HCT116 (cell line): ENCODE measurements around the gene MTHFD2L.

Experiments used
- CEBPB ChIP-seq: IDR thresholded peaks from 2 replicates; pipeline ENCODE4 v1.6.1; 2012; ENCODE audit warnings: low read depth
- CTCF ChIP-seq, 3 experiments: fragments of 200-600 bp in 1 of 3; sonication (generic) in 1 of 3; IDR thresholded peaks in 2 of 3; conservative IDR thresholded peaks in 1 of 3; 2 replicates each; pipeline ENCODE4 v1.5.1; 2012 to 2017; ENCODE audit warnings: low read depth in 2 of 3, low read length in 2 of 3, antibody characterized with exemption in 1 of 3, borderline replicate concordance in 1 of 3, control low read depth in 1 of 3, mild to moderate bottlenecking in 1 of 3, mixed read lengths in 1 of 3, mixed run types in 1 of 3, moderate library complexity in 1 of 3; ENCODE audit not compliant: insufficient read depth in 1 of 3
- EZH2phosphoT487 ChIP-seq: fragments of 200-600 bp; IDR thresholded peaks from 2 replicates; pipeline ENCODE4 v1.6.1; 2018; ENCODE audit warnings: antibody characterized with exemption, borderline replicate concordance
- JUND ChIP-seq: IDR thresholded peaks from 2 replicates; pipeline ENCODE4 v1.6.1; 2012
- POLR2A ChIP-seq: IDR thresholded peaks from 2 replicates; pipeline ENCODE4 v1.7.0; 2011; ENCODE audit warnings: borderline replicate concordance; ENCODE audit not compliant: insufficient read depth, insufficient read length; ENCODE audit errors: extremely low read depth
- POLR2AphosphoS5 ChIP-seq: IDR thresholded peaks from 2 replicates; pipeline ENCODE4 v1.6.1; 2011; ENCODE audit warnings: mild to moderate bottlenecking, low read depth, low read length, moderate library complexity
- REST ChIP-seq: IDR thresholded peaks from 2 replicates; pipeline ENCODE4 v1.6.1; 2012; ENCODE audit warnings: low read depth
- ZBTB33 ChIP-seq: IDR thresholded peaks from 2 replicates; pipeline ENCODE4 v1.6.1; 2011; ENCODE audit warnings: mild to moderate bottlenecking, low read length, moderate library complexity; ENCODE audit not compliant: insufficient replicate concordance; ENCODE audit errors: extremely low read depth

DNA sequence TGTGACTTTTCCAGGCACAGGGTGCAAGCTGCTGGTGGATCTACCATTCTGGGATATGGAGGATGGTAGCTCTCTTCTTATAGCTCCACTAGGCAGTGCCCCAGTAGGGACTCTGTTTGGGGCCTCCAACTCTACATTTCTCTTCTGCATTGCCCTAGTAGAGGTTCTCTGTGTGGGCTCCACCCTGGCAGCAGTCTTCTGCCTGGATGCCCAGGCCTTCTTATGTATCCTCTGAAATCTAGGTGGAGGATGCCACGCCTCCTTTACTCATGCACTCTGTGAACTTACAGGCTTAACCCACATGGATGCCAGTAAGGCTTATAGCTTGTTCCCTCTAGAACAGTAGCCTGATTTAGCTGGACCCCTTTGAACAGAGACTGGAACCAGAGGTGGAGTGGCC lies 186.1 kb downstream of the MTHFD2L start:
- TF ChIP-seq REST: no peak
- no peak for TF ChIP-seq JUND
- TF ChIP-seq POLR2AphosphoS5: no peak
- TF ChIP-seq ZBTB33: no peak
- TF ChIP-seq POLR2A: no peak
- TF ChIP-seq CTCF (IDR thresholded peaks at IDR 0.05 in 2 of 3, conservative IDR thresholded peaks at IDR 0.05 in 1 of 3; ENCODE audit: borderline replicate concordance in 1 of 3, insufficient read depth in 1 of 3, low read depth in 2 of 3, low read length in 2 of 3): no peak
- no peak for TF ChIP-seq EZH2phosphoT487
- TF ChIP-seq CEBPB: no peak
